ENCODE measurements around the gene TBC1D10A. TPM values are rescaled to one million over a fixed set of nuclear protein-coding genes. Genes with fewer than 3 reads are reported as not detected.

Gene TBC1D10A
- total and polyA plus RNA-seq, 9 donors, result 6.2 to 11.3 (median 8.4) TPM

DNA sequence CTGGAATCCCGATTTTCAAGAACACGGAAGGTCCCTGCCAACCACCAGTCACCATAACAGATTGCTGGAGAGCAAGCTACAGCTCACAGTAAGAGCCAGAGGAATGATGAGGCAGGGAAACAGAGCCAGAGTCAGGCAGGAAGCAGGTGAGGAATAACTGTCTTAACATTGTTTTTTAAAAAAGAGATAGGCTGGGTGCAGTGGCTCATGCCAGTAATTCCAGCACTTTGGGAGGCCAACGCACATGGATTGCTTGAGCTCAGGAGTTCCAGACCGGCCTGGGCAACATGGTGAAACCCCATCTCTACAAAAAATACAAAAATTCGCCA lies 24.0 kb downstream of the TBC1D10A start:
- Histone ChIP-seq H3K4me1 (ENCODE audit: control insufficient read depth, insufficient read depth, low read length) (peaks cover 29% of the 10 kb centered on the region), H3K27ac (ENCODE audit: low read length) (peak overlapping the region; percentile 13), H3K27me3 (ENCODE audit: control insufficient read depth, insufficient read depth, low read length) (no peaks in the 10 kb centered on the region), H3K4me3 (ENCODE audit: low read length) (no peak overlapping the region), H3K36me3 (ENCODE audit: control insufficient read depth, insufficient read depth, low read length) (peaks cover 35% of the 10 kb centered on the region), H3K9me3 (replicated peaks; ENCODE audit: control insufficient read depth, low read depth, low read length) (no peaks in the 10 kb centered on the region)
- WGBS (ENCODE audit: insufficient coverage), result 80% methylated on average over 1 of the region's 5 CpGs
- no peak for DNase-seq

DNA sequence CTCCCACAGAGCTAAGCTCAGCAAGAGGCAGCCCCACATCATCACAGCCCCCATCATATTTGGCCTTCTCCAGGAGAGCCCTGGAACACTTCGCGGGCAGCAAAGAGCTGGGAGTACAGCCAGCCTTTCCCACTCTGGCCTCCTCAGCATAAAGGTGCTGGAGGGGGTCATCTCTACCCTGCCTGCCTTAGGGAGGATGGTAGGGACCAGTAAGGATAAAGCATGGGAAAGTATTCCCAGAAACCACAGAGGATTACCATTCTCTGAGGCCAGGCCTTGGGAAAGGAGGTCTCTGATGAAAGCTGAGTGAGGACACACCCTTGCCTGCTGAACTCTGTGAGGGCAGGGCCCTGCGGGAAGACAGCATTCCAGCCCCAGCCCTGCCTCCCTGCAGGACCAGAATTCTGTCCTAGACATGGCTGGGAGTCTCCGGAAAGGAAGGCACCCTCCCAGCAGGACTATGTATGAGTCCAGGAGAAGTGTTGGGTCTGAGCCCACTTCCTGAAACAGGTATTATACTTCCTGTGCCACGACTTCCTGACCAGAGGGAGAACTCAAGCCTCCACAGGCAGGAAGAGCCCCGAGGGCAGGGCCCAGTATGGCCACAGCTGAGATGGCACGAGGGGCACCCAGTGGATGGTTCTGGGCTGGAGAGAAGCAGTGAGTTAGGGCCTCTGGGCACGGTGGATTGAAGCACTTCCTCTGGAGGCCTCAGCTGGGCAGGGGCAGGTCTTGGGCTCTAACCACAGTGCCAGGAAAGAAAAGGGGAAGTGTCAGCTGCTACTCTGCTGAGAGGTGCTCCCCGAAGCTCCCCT lies 24.5 kb downstream of the TBC1D10A start:
- no peaks in the 10 kb centered on the region for H3K9me3 ChIP-seq (replicated peaks; ENCODE audit: control insufficient read depth, low read depth, low read length)
- DNase-seq, result peak; percentile 72
- 38% methylated on average over 4 of the region's 9 CpGs for WGBS (ENCODE audit: insufficient coverage)
- H3K36me3 ChIP-seq (ENCODE audit: control insufficient read depth, insufficient read depth, low read length), result peaks cover 40% of the 10 kb centered on the region
- H3K4me1 ChIP-seq (ENCODE audit: control insufficient read depth, insufficient read depth, low read length), result peaks cover 28% of the 10 kb centered on the region
- peak overlapping the region; percentile 21 for H3K27ac ChIP-seq (ENCODE audit: low read length)
- H3K4me3 ChIP-seq (ENCODE audit: low read length), result no peak overlapping the region
- no peaks in the 10 kb centered on the region for H3K27me3 ChIP-seq (ENCODE audit: control insufficient read depth, insufficient read depth, low read length)

- DNase-seq, result no peak
- no peaks in the 10 kb centered on the region for H3K27me3 ChIP-seq (ENCODE audit: control insufficient read depth, insufficient read depth, low read length)
- no peak overlapping the region for H3K4me3 ChIP-seq (ENCODE audit: low read length)
- peaks cover 12% of the 10 kb centered on the region for H3K4me1 ChIP-seq (ENCODE audit: control insufficient read depth, insufficient read depth, low read length)
- no peak overlapping the region for H3K27ac ChIP-seq (ENCODE audit: low read length)
- H3K36me3 ChIP-seq (ENCODE audit: control insufficient read depth, insufficient read depth, low read length), result peaks cover 63% of the 10 kb centered on the region
- H3K9me3 ChIP-seq (replicated peaks; ENCODE audit: control insufficient read depth, low read depth, low read length), result no peaks in the 10 kb centered on the region
- 95% methylated on average over 13 of the region's 13 CpGs for WGBS (ENCODE audit: insufficient coverage)
Observed at GRCh38 chr22:30299322-30299721, 27.4 kb downstream of the TBC1D10A start.

GRCh38 chr22:30297991-30298701 lies 28.6 kb downstream of the TBC1D10A start:
- Histone ChIP-seq H3K27me3 (ENCODE audit: control insufficient read depth, insufficient read depth, low read length) (no peaks in the 10 kb centered on the region), H3K9me3 (replicated peaks; ENCODE audit: control insufficient read depth, low read depth, low read length) (no peaks in the 10 kb centered on the region), H3K36me3 (ENCODE audit: control insufficient read depth, insufficient read depth, low read length) (peaks cover 70% of the 10 kb centered on the region), H3K4me1 (ENCODE audit: control insufficient read depth, insufficient read depth, low read length) (peaks cover 12% of the 10 kb centered on the region), H3K4me3 (ENCODE audit: low read length) (no peak overlapping the region), H3K27ac (ENCODE audit: low read length) (no peak overlapping the region)
- 92% methylated on average over 2 of the region's 9 CpGs for WGBS (ENCODE audit: insufficient coverage)
- no peak for DNase-seq

DNA sequence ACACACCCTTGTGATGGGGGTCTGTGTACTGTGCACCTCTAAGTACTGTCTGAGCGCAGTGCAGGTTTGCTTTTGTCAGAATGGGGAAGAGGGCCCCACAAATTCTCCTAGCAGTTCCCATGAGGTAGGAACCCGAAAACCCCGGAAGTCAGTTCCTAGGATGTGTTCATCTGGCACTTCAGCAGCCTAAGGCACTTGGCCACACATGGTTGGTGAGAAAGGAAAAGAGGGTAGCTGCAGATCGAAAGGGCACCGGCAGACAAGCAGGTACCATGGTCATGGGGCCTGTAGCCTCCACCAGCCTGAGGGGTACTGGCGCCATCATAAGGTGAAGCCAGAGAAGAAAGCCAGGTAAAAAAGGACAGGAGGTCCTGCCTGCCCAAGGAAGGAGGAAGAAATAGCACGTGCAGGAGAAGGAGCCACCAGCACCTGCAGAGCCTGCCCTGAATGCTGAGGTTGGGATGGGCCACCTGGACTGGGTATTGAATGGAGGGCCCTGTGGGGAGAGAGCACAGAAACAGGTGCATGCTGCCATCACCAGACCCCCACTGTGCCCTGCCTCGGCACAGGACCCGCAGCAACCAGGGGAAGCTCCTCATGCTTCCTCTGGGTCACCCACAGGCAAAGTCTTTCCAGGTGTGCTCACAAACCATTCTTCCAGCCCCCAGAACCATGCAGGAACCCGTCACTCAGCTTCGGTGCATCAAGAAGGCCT lies 29.3 kb downstream of the TBC1D10A start:
- no peaks in the 10 kb centered on the region for H3K27me3 ChIP-seq (ENCODE audit: control insufficient read depth, insufficient read depth, low read length)
- no peak for DNase-seq
- peaks cover 76% of the 10 kb centered on the region for H3K36me3 ChIP-seq (ENCODE audit: control insufficient read depth, insufficient read depth, low read length)
- no peak overlapping the region for H3K4me3 ChIP-seq (ENCODE audit: low read length)
- 75% methylated on average over 11 of the region's 11 CpGs for WGBS (ENCODE audit: insufficient coverage)
- no peaks in the 10 kb centered on the region for H3K9me3 ChIP-seq (replicated peaks; ENCODE audit: control insufficient read depth, low read depth, low read length)
- H3K4me1 ChIP-seq (ENCODE audit: control insufficient read depth, insufficient read depth, low read length), result peaks cover 11% of the 10 kb centered on the region
- H3K27ac ChIP-seq (ENCODE audit: low read length), result no peak overlapping the region

DNA sequence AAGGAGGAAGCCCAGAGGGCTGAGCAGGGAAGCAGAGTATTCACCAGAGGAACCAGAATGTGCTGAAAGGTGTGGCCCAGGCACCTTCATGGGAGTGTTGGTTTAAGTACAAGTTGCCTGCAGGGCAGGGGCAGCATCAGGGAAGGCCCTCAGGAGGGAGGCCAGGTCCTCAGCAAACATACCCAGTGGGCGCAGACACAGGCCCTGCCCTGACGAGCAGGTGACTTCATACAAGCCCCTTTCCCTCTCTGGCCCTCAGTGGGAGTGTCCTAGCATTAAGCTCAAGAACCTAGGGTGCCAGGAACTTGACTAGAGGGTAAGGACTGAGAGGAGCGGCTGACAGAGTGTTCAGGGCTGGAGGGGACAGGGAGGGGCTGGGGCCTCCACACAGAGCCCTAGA lies 29.9 kb downstream of the TBC1D10A start:
- H3K27ac ChIP-seq (ENCODE audit: low read length), result no peak overlapping the region
- WGBS (ENCODE audit: insufficient coverage), result 82% methylated on average over 3 of the region's 3 CpGs
- no peaks in the 10 kb centered on the region for H3K9me3 ChIP-seq (replicated peaks; ENCODE audit: control insufficient read depth, low read depth, low read length)
- no peak for DNase-seq
- H3K4me1 ChIP-seq (ENCODE audit: control insufficient read depth, insufficient read depth, low read length), result peaks cover 8% of the 10 kb centered on the region
- H3K27me3 ChIP-seq (ENCODE audit: control insufficient read depth, insufficient read depth, low read length), result no peaks in the 10 kb centered on the region
- H3K36me3 ChIP-seq (ENCODE audit: control insufficient read depth, insufficient read depth, low read length), result peaks cover 78% of the 10 kb centered on the region
- no peak overlapping the region for H3K4me3 ChIP-seq (ENCODE audit: low read length)

- no peak for DNase-seq
- Histone ChIP-seq H3K4me1 (ENCODE audit: control insufficient read depth, insufficient read depth, low read length) (peaks cover 7% of the 10 kb centered on the region), H3K4me3 (ENCODE audit: low read length) (no peak overlapping the region), H3K27ac (ENCODE audit: low read length) (no peak overlapping the region), H3K36me3 (ENCODE audit: control insufficient read depth, insufficient read depth, low read length) (peaks cover 82% of the 10 kb centered on the region), H3K27me3 (ENCODE audit: control insufficient read depth, insufficient read depth, low read length) (no peaks in the 10 kb centered on the region), H3K9me3 (replicated peaks; ENCODE audit: control insufficient read depth, low read depth, low read length) (no peaks in the 10 kb centered on the region)
- 100% methylated on average over 1 of the region's 4 CpGs for WGBS (ENCODE audit: insufficient coverage)
Observed at GRCh38 chr22:30296324-30296723, 30.4 kb downstream of the TBC1D10A start.

DNA sequence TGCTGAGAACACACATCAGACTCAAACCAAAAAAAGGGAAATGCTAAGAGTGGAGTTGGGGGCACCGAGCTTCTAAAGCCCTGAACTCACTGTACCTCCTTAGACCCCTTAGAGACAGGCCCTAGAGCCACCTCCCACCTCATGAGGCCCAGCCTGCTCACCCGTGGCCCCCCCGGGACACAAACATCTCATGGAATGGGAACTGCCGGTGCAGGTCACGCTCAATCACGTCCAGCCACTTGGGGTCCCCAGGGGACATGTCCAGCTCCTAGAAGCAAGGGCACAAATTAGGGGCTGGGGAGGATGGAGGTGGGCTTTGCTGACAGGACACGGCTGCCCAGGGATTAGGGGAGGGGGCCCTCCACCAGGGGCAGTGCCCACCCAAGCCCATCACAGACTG lies 31.2 kb downstream of the TBC1D10A start:
- no peaks in the 10 kb centered on the region for H3K9me3 ChIP-seq (replicated peaks; ENCODE audit: control insufficient read depth, low read depth, low read length)
- 54% methylated on average over 6 of the region's 7 CpGs for WGBS (ENCODE audit: insufficient coverage)
- H3K4me1 ChIP-seq (ENCODE audit: control insufficient read depth, insufficient read depth, low read length), result peaks cover 14% of the 10 kb centered on the region
- no peak overlapping the region for H3K4me3 ChIP-seq (ENCODE audit: low read length)
- H3K36me3 ChIP-seq (ENCODE audit: control insufficient read depth, insufficient read depth, low read length), result peaks cover 77% of the 10 kb centered on the region
- no peak overlapping the region for H3K27ac ChIP-seq (ENCODE audit: low read length)
- no peaks in the 10 kb centered on the region for H3K27me3 ChIP-seq (ENCODE audit: control insufficient read depth, insufficient read depth, low read length)
- no peak for DNase-seq

DNA sequence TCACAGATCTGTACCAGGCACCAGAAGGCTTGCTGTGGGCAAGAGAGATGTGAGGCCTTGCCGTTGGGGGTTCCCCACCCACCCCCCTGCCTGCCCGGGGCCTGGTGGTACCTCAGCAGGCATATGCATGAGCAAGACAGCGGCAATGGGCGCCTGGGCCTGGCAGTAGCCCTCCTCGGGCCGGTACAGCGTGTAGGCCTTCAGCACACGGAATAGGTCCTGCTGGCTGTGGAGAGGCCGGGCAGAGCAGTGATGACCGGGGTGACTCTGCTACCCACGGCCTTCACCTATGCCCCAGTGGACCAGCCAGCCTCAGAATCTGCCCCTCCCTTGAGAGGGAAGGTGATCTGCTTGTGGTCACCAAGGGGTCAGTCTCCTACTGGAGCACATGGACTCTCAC lies 31.9 kb downstream of the TBC1D10A start:
- peaks cover 22% of the 10 kb centered on the region for H3K4me1 ChIP-seq (ENCODE audit: control insufficient read depth, insufficient read depth, low read length)
- no peak overlapping the region for H3K4me3 ChIP-seq (ENCODE audit: low read length)
- DNase-seq, result no peak
- no peaks in the 10 kb centered on the region for H3K9me3 ChIP-seq (replicated peaks; ENCODE audit: control insufficient read depth, low read depth, low read length)
- no peaks in the 10 kb centered on the region for H3K27me3 ChIP-seq (ENCODE audit: control insufficient read depth, insufficient read depth, low read length)
- peaks cover 74% of the 10 kb centered on the region for H3K36me3 ChIP-seq (ENCODE audit: control insufficient read depth, insufficient read depth, low read length)
- WGBS (ENCODE audit: insufficient coverage), result 96% methylated on average over 8 of the region's 11 CpGs
- no peak overlapping the region for H3K27ac ChIP-seq (ENCODE audit: low read length)

- no peak overlapping the region for H3K4me3 ChIP-seq (ENCODE audit: low read length)
- WGBS (ENCODE audit: insufficient coverage), result 82% methylated on average over 8 of the region's 9 CpGs
- H3K4me1 ChIP-seq (ENCODE audit: control insufficient read depth, insufficient read depth, low read length), result peaks cover 23% of the 10 kb centered on the region
- H3K36me3 ChIP-seq (ENCODE audit: control insufficient read depth, insufficient read depth, low read length), result peaks cover 70% of the 10 kb centered on the region
- H3K9me3 ChIP-seq (replicated peaks; ENCODE audit: control insufficient read depth, low read depth, low read length), result no peaks in the 10 kb centered on the region
- no peaks in the 10 kb centered on the region for H3K27me3 ChIP-seq (ENCODE audit: control insufficient read depth, insufficient read depth, low read length)
- no peak overlapping the region for H3K27ac ChIP-seq (ENCODE audit: low read length)
- no peak for DNase-seq
Observed at GRCh38 chr22:30294066-30294465, 32.7 kb downstream of the TBC1D10A start.

Measured in muscle of leg (tissue), 11 donors.